ENCODE results near the gene CATSPER1. TPM values are rescaled to one million over a fixed set of nuclear protein-coding genes. Genes with fewer than 3 reads are reported as not detected.

CATSPER1 gene
- total RNA-seq, 1 experiment from 2014 or later: 0.61 TPM

GRCh38 chr11:66067640-66068039, 41.4 kb upstream of the CATSPER1 start:
- Mint-ChIP-seq H3K27me3 (ENCODE audit: insufficient read depth, unreplicated experiment) (no peaks in the 10 kb centered on the region), H3K4me3 (ENCODE audit: unreplicated experiment) (no peak overlapping the region), H3K9me3 (ENCODE audit: unreplicated experiment) (no peaks in the 10 kb centered on the region), H3K36me3 (ENCODE audit: insufficient read depth, unreplicated experiment) (peaks cover 62% of the 10 kb centered on the region), H3K4me1 (ENCODE audit: insufficient read depth, unreplicated experiment) (peaks cover 49% of the 10 kb centered on the region), H3K27ac (ENCODE audit: low read depth, unreplicated experiment) (no peak overlapping the region)
- no peak for DNase-seq (ENCODE audit: unreplicated experiment)
- intact Hi-C loops (cut with micrococcal nuclease): loop anchor here (1.0 kb wide), 1 partner anchor 191 kb away; no protein-coding TSS in a partner anchor
- TF ChIP-seq, protein P1, sequence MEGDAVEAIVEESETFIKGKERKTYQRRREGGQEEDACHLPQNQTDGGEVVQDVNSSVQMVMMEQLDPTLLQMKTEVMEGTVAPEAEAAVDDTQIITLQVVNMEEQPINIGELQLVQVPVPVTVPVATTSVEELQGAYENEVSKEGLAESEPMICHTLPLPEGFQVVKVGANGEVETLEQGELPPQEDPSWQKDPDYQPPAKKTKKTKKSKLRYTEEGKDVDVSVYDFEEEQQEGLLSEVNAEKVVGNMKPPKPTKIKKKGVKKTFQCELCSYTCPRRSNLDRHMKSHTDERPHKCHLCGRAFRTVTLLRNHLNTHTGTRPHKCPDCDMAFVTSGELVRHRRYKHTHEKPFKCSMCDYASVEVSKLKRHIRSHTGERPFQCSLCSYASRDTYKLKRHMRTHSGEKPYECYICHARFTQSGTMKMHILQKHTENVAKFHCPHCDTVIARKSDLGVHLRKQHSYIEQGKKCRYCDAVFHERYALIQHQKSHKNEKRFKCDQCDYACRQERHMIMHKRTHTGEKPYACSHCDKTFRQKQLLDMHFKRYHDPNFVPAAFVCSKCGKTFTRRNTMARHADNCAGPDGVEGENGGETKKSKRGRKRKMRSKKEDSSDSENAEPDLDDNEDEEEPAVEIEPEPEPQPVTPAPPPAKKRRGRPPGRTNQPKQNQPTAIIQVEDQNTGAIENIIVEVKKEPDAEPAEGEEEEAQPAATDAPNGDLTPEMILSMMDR (IDR thresholded peaks at IDR 0.05; ENCODE audit: unreplicated experiment): no peak
- ChIA-PET POLR2A (interaction anchor here (1.1 to 5.0 kb wide), 2 partner anchors 14 to 45 kb away, joined by 3 to 69 read pairs; partner anchors contain the start of gene SF3B2), CTCF (interaction anchor here (0.5 to 3.8 kb wide), 26 partner anchors 9 to 582 kb away, joined by 3 to 75 read pairs (median 4); partner anchors contain the start of gene SF3B2)
- BruUV-seq (replicated peaks): no TSS peak

DNA sequence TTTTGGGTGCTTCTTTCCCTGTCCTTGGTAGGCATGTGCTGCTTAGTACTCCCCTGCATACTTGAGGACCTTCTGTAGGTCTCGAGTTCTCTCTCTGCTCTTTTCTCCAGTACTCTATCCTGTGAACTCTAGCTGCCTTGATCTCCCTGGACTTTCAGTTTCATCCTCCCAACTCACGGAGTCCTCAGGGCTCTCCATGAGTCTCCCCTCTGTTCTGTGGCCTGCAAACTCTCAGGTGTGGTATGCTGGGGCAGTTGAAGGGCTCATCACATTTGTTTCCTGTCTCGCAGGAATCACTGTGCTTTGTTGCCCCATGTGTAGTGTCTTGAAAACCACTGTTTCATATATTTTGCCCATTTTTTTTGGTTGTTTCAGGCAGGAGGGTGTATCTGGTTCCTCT, 40.5 kb upstream of the CATSPER1 start:
- no TSS peak for BruUV-seq (replicated peaks)
- Mint-ChIP-seq H3K27ac (ENCODE audit: low read depth, unreplicated experiment) (no peak overlapping the region), H3K4me3 (ENCODE audit: unreplicated experiment) (no peak overlapping the region), H3K36me3 (ENCODE audit: insufficient read depth, unreplicated experiment) (peaks cover 71% of the 10 kb centered on the region), H3K27me3 (ENCODE audit: insufficient read depth, unreplicated experiment) (no peaks in the 10 kb centered on the region), H3K4me1 (ENCODE audit: insufficient read depth, unreplicated experiment) (peaks cover 40% of the 10 kb centered on the region), H3K9me3 (ENCODE audit: unreplicated experiment) (no peaks in the 10 kb centered on the region)
- DNase-seq (ENCODE audit: unreplicated experiment): no peak
- CTCF ChIA-PET: interaction anchor here (0.8 to 3.8 kb wide), 5 partner anchors 8 to 179 kb away, joined by 3 to 75 read pairs (median 16); partner anchors contain the start of gene SF3B2
- TF ChIP-seq, protein P1 (IDR thresholded peaks at IDR 0.05; ENCODE audit: unreplicated experiment): no peak
- POLR2A ChIA-PET: interaction anchor here (1.6 kb wide), 1 partner anchor 14 kb away, joined by 7 read pairs; the partner anchor contains the start of gene SF3B2
- intact Hi-C loops (cut with micrococcal nuclease): no loop called here

- peaks cover 31% of the 10 kb centered on the region for H3K4me1 Mint-ChIP-seq (ENCODE audit: insufficient read depth, unreplicated experiment)
- ChIA-PET CTCF (interaction anchor here (0.9 to 1.4 kb wide), 3 partner anchors 8 to 194 kb away, joined by 3 to 4 read pairs (median 4); no protein-coding TSS in a partner anchor), POLR2A (interaction anchor here (1.1 kb wide), 1 partner anchor 12 kb away, joined by 7 read pairs; the partner anchor contains the start of gene SF3B2)
- H3K4me3 Mint-ChIP-seq (ENCODE audit: unreplicated experiment): no peak overlapping the region
- H3K27me3 Mint-ChIP-seq (ENCODE audit: insufficient read depth, unreplicated experiment): no peaks in the 10 kb centered on the region
- intact Hi-C loops (cut with micrococcal nuclease): no loop called here
- no peaks in the 10 kb centered on the region for H3K9me3 Mint-ChIP-seq (ENCODE audit: unreplicated experiment)
- DNase-seq (ENCODE audit: unreplicated experiment): no peak
- BruUV-seq (replicated peaks): no TSS peak
- TF ChIP-seq, protein P1 (IDR thresholded peaks at IDR 0.05; ENCODE audit: unreplicated experiment): no peak
- no peak overlapping the region for H3K27ac Mint-ChIP-seq (ENCODE audit: low read depth, unreplicated experiment)
- peaks cover 93% of the 10 kb centered on the region for H3K36me3 Mint-ChIP-seq (ENCODE audit: insufficient read depth, unreplicated experiment)
Observed at GRCh38 chr11:66064571-66064970, 38.3 kb upstream of the CATSPER1 start.

DNA sequence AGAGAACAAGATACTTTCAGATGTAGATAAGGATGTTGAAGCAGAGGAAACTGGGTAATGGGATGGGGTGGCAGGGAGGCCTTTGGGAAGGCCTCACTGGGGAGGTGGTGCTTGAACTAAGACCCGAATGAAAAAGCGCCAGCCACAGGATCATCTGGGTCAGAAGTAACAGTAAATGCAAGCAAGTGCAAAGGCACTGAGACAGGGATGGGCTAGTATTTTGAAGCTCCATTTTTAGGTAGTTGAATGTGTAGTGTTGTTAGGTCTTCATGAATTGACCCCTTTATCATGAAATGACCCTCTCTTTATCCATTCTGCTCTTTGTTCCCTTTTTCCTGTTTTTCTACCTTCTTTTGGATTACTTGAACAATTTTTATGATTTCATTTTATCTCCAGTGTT, 37.6 kb upstream of the CATSPER1 start:
- H3K36me3 Mint-ChIP-seq (ENCODE audit: insufficient read depth, unreplicated experiment): peaks cover 95% of the 10 kb centered on the region
- CTCF ChIA-PET: interaction anchor here (1.2 kb wide), 1 partner anchor 11 kb away, joined by 4 read pairs; no protein-coding TSS in a partner anchor
- H3K9me3 Mint-ChIP-seq (ENCODE audit: unreplicated experiment): no peaks in the 10 kb centered on the region
- H3K4me3 Mint-ChIP-seq (ENCODE audit: unreplicated experiment): no peak overlapping the region
- no peaks in the 10 kb centered on the region for H3K27me3 Mint-ChIP-seq (ENCODE audit: insufficient read depth, unreplicated experiment)
- POLR2A ChIA-PET: interaction anchor here (1.1 kb wide), 1 partner anchor 12 kb away, joined by 7 read pairs; the partner anchor contains the start of gene SF3B2
- intact Hi-C loops (cut with micrococcal nuclease): no loop called here
- H3K27ac Mint-ChIP-seq (ENCODE audit: low read depth, unreplicated experiment): peak overlapping the region; percentile 54
- H3K4me1 Mint-ChIP-seq (ENCODE audit: insufficient read depth, unreplicated experiment): peaks cover 25% of the 10 kb centered on the region
- TF ChIP-seq, protein P1 (IDR thresholded peaks at IDR 0.05; ENCODE audit: unreplicated experiment): no peak
- DNase-seq (ENCODE audit: unreplicated experiment): no peak
- BruUV-seq (replicated peaks): no TSS peak
